ENCODE data around the gene CHL1. TPM values are rescaled to one million over a fixed set of nuclear protein-coding genes. Genes with fewer than 3 reads are reported as not detected.

CHL1 gene
- polyA plus RNA-seq, 2 of the 4 experiments (the other 2 are of a cell fraction) = 0.05 TPM; not detected in 1

DNA sequence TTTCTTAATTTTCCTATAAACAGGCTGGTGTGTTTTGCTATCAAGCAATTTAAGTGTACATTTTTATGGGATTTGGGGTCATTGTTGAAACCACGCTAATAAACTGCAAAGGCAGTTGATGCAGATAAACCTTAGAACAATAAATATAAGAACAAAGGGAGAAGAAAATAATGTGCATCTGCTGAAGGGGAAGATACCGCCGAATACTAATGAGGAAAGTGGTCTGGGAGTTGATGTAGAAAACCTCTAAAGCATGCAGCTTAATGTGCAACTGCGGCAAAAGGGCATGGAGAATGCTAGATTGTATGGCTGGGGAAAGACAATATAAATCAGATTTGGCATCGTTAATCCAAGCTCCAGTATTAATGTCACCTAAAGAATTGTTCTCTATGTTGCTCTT, 29.8 kb upstream of the CHL1 start:
- no peaks in the 10 kb centered on the region for H3K4me1 ChIP-seq
- DNase-seq (ENCODE audit: low read depth in 1 of 2, low spot score in 1 of 2) (no peak), ATAC-seq (no peak), FAIRE-seq (no peak)
- no peak overlapping the region for H3K4me2 ChIP-seq
- no peak overlapping the region for H3K4me3 ChIP-seq
- H3K27ac ChIP-seq = no peak overlapping the region
- ChIA-PET CTCF (no interaction called here), POLR2A (no interaction called here)
- 15% methylated on average over 5 of the region's 5 CpGs for WGBS (ENCODE audit: missing lambda C conversion rate)
- TF ChIP-seq NFE2L2 (conservative IDR thresholded peaks at IDR 0.05; ENCODE audit: low read length) (no peak), ZFP36 (IDR thresholded peaks at IDR 0.05; ENCODE audit: borderline replicate concordance, partially characterized antibody) (no peak), BHLHE40 (IDR thresholded peaks at IDR 0.05; ENCODE audit: low read depth, low read length) (no peak), SREBF2 (IDR thresholded peaks at IDR 0.05) (no peak), ZSCAN20 (CRISPR knock-in tag; IDR thresholded peaks at IDR 0.05) (no peak), FOSL2 (IDR thresholded peaks at IDR 0.05) (no peak), FOSL2 (CRISPR knock-in tag; IDR thresholded peaks at IDR 0.05) (no peak), SMC3 (IDR thresholded peaks at IDR 0.05) (no peak), ZNF302 (CRISPR knock-in tag; IDR thresholded peaks at IDR 0.05) (no peak), MAFK (IDR thresholded peaks at IDR 0.05; ENCODE audit: partially characterized antibody) (no peak), CHD4 (IDR thresholded peaks at IDR 0.05; ENCODE audit: borderline replicate concordance) (no peak), PBX3 (IDR thresholded peaks at IDR 0.05) (no peak), USF2 (IDR thresholded peaks at IDR 0.05) (no peak)
- TF ChIP-seq, protein P1, sequence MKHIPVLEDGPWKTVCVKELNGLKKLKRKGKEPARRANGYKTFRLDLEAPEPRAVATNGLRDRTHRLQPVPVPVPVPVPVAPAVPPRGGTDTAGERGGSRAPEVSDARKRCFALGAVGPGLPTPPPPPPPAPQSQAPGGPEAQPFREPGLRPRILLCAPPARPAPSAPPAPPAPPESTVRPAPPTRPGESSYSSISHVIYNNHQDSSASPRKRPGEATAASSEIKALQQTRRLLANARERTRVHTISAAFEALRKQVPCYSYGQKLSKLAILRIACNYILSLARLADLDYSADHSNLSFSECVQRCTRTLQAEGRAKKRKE (CRISPR knock-in tag; IDR thresholded peaks at IDR 0.05; ENCODE audit: low read depth) = no peak
- TF ChIP-seq, protein P2, sequence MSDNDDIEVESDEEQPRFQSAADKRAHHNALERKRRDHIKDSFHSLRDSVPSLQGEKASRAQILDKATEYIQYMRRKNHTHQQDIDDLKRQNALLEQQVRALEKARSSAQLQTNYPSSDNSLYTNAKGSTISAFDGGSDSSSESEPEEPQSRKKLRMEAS (IDR thresholded peaks at IDR 0.05) = no peak
- no peaks in the 10 kb centered on the region for H3K9me3 ChIP-seq

DNA sequence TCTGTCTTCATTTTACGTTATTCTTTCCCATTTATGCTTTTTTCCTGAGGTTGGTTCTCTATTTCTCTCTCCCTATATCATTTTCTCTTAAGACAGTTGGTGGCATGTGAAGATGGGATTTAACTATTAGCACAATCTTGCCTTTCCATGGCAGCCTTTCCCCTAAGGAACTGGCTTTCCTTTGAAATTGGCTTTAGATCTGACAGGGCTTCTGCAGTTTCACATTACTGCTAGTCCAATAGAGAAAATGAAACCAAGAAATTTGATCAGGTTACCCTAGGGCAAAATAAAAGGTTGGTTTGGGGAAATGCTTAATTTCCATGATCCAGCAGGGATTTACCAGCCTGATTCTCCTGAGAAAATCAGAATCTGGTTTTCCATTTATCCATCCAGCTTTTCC, 22.7 kb upstream of the CHL1 start:
- no peak for FAIRE-seq

More for the DNA sequence above, 22.7 kb upstream of the CHL1 start:
- H3K4me3 ChIP-seq = no peak overlapping the region
- H3K4me2 ChIP-seq = no peak overlapping the region
- ATAC-seq = no peak
- no peaks in the 10 kb centered on the region for H3K9me3 ChIP-seq
- WGBS (ENCODE audit: missing lambda C conversion rate) = 0% methylated on average over 1 of the region's 1 CpG
- POLR2A ChIA-PET = no interaction called here
- TF ChIP-seq ZSCAN20 (CRISPR knock-in tag; IDR thresholded peaks at IDR 0.05) (no peak), GATA3 (IDR thresholded peaks at IDR 0.05; ENCODE audit: borderline replicate concordance) (no peak), TFCP2L1 (CRISPR knock-in tag; IDR thresholded peaks at IDR 0.05) (no peak), TP53 (CRISPR knock-in tag; IDR thresholded peaks at IDR 0.05) (no peak), NR3C1 (IDR thresholded peaks at IDR 0.05) (no peak), POLR2A (IDR thresholded peaks at IDR 0.05; ENCODE audit: low read length) (no peak), RARB (CRISPR knock-in tag; IDR thresholded peaks at IDR 0.05) (no peak), RNF2 (IDR thresholded peaks at IDR 0.05; ENCODE audit: borderline replicate concordance, low read depth) (no peak), CEBPB (IDR thresholded peaks at IDR 0.05) (no peak), ZC3H11A (IDR thresholded peaks at IDR 0.05) (no peak), MYC (IDR thresholded peaks at IDR 0.05; ENCODE audit: borderline replicate concordance, low read length) (no peak), RFX5 (IDR thresholded peaks at IDR 0.05) (no peak), CHD4 (IDR thresholded peaks at IDR 0.05; ENCODE audit: borderline replicate concordance) (no peak), FOXS1 (CRISPR knock-in tag; IDR thresholded peaks at IDR 0.05) (no peak), HOXB13 (CRISPR knock-in tag; IDR thresholded peaks at IDR 0.05; ENCODE audit: low read depth) (no peak), JUNB (IDR thresholded peaks at IDR 0.05) (no peak), PBX3 (IDR thresholded peaks at IDR 0.05) (no peak), RCOR1 (IDR thresholded peaks at IDR 0.05; ENCODE audit: low read depth, low read length) (no peak), PHF8 (IDR thresholded peaks at IDR 0.05; ENCODE audit: borderline replicate concordance, low read depth) (no peak)
- TF ChIP-seq, protein P3, sequence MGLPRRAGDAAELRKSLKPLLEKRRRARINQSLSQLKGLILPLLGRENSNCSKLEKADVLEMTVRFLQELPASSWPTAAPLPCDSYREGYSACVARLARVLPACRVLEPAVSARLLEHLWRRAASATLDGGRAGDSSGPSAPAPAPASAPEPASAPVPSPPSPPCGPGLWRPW (IDR thresholded peaks at IDR 0.05) = no peak
- CTCF ChIA-PET = no interaction called here
- no peak overlapping the region for H3K27ac ChIP-seq
- H3K4me1 ChIP-seq = no peaks in the 10 kb centered on the region
- no peak for DNase-seq (ENCODE audit: low read depth in 1 of 2, low spot score in 1 of 2)

Measured in A549 (cell line).